Naive thymus-derived CD8-positive, alpha-beta T cell (primary cell): ENCODE measurements around the gene STAG1. TPM values are rescaled to one million over a fixed set of nuclear protein-coding genes. Genes with fewer than 3 reads are reported as not detected.
A peak's percentile ranks its signal among the peaks of the same experiment; 100 is the strongest.
"Not testable (repeated sequence)": the region's sequence is repeated elsewhere in the genome, so short reads cannot be mapped to it uniquely, and the experiment has no call there.

Source experiments
- ATAC-seq, 2 donors: fragments of 150-1000 bp; cut with Tn5 transposase in 1 of 2; sonication (Bioruptor Pico), chemical (Tn5 transposase) in 1 of 2; 1 replicate in 1 of 2; 2 replicates in 1 of 2; pipeline ENCODE4 v1.10.0; 2021; ENCODE audit warnings: mild to moderate bottlenecking in 2 of 2, moderate library complexity in 2 of 2
- POLR2A ChIA-PET: fragments of 350-600 bp; sonication (Branson Sonifier 250); formaldehyde crosslinking; loops from one replicate; lab custom pipeline; 2021; ENCODE audit warnings: antibody characterized with exemption; lab: Charles Lee
- DNase-seq, 10 donors: peaks; one replicate each; pipeline versions ENCODE4 v3.0.0 to v3.0.0-alpha.2; 2020 to 2022
- H3K27ac Mint-ChIP-seq, 10 donors: one replicate each; pipeline ENCODE4 v1.8.0; 2020 to 2022; ENCODE audit warnings: mild to moderate bottlenecking in 10 of 10, mixed read lengths in 10 of 10, moderate library complexity in 4 of 10, inconsistent platforms in 1 of 10
- H3K27me3 Mint-ChIP-seq, 5 donors: one replicate each; pipeline ENCODE4 v1.8.0; 2021 to 2022; ENCODE audit warnings: mixed read lengths in 5 of 5
- H3K36me3 Mint-ChIP-seq, 3 donors: one replicate each; pipeline ENCODE4 v1.8.0; 2020 to 2022; ENCODE audit warnings: mixed read lengths in 3 of 3, mild to moderate bottlenecking in 2 of 3, inconsistent platforms in 1 of 3
- H3K4me1 Mint-ChIP-seq, 4 donors: one replicate each; pipeline ENCODE4 v1.8.0; 2021 to 2022; ENCODE audit warnings: mixed read lengths in 4 of 4
- H3K4me3 Mint-ChIP-seq, 10 donors: one replicate each; pipeline ENCODE4 v1.8.0; 2020 to 2022; ENCODE audit warnings: mild to moderate bottlenecking in 10 of 10, mixed read lengths in 10 of 10, moderate library complexity in 6 of 10, inconsistent platforms in 1 of 10
- H3K9me3 Mint-ChIP-seq, 9 donors: one replicate each; pipeline ENCODE4 v1.8.0; 2020 to 2022; ENCODE audit warnings: mixed read lengths in 9 of 9, mild to moderate bottlenecking in 3 of 9, inconsistent platforms in 1 of 9, moderate library complexity in 1 of 9
- polyA plus RNA-seq, 3 donors: library from polyadenylated mRNA; unstranded; fragments of 300-500 nt; fragmentation: Illumina TruSeq; gene quantifications; one replicate each; pipeline ENCODE4 v1.2.3, GENCODE V29; 2021
- total RNA-seq, 8 experiments: library from RNA in 2 of 8; stranded (reverse) in 2 of 8; gene quantifications; one replicate each; pipeline ENCODE4 v1.2.3 and lab custom pipeline; 2021 to 2026

Gene STAG1
- total and polyA plus RNA-seq, 5 experiments from 2014 or later, result 15.1 to 51.2 (median 17.5) TPM

DNA sequence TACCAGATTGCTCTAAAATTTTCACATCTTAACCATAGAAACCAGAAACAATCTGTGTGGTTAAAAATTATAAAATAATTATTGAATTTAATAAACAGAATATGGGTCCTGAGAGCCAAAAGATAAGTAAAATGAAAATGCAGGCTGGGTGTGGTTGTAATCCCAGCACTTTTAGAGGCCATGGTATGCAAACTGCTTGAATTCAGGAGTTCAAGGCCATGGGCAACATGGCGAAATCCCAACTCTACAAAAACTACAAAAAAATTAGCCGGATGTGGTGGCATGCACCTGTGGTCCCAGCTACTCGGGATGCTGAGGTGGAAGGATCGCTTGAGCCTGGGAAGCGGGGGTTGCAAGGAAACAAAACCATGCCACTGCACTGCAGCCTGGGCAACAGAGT is 236.1 kb downstream of the STAG1 start:
- no peaks in the 10 kb centered on the region for H3K9me3 Mint-ChIP-seq
- H3K27me3 Mint-ChIP-seq, result no peaks in the 10 kb centered on the region
- no peak overlapping the region for H3K4me3 Mint-ChIP-seq
- peaks cover 0 to 4% (median 0%) of the 10 kb centered on the region in 4 donors for H3K4me1 Mint-ChIP-seq
- ATAC-seq (no peak), DNase-seq (no peak)
- POLR2A ChIA-PET, result no interaction called here
- H3K27ac Mint-ChIP-seq, result no peak overlapping the region
- H3K36me3 Mint-ChIP-seq, result peaks cover 0 to 46% (median 30%) of the 10 kb centered on the region in 3 donors

- H3K9me3 Mint-ChIP-seq, H3K27me3 Mint-ChIP-seq, DNase-seq, ATAC-seq, H3K27ac Mint-ChIP-seq, POLR2A ChIA-PET, H3K4me1 Mint-ChIP-seq, H3K4me3 Mint-ChIP-seq: not testable (repeated sequence)
- peaks cover 0 to 46% (median 31%) of the 10 kb centered on the region in 3 donors for H3K36me3 Mint-ChIP-seq
These were observed 237.6 kb downstream of the STAG1 start for GRCh38 chr3:136514533-136514932.

GRCh38 chr3:136513367-136513766 is 238.8 kb downstream of the STAG1 start:
- no peak for ATAC-seq
- DNase-seq, result no peak
- Mint-ChIP-seq H3K36me3 (peaks cover 0 to 48% (median 31%) of the 10 kb centered on the region in 3 donors), H3K27ac (no peak overlapping the region), H3K4me3 (no peak overlapping the region), H3K9me3 (no peaks in the 10 kb centered on the region), H3K4me1 (peaks cover 0 to 9% (median 0%) of the 10 kb centered on the region in 4 donors), H3K27me3 (no peaks in the 10 kb centered on the region)
- POLR2A ChIA-PET, result no interaction called here

GRCh38 chr3:136512381-136512780 is 239.8 kb downstream of the STAG1 start:
- POLR2A ChIA-PET, result no interaction called here
- H3K27ac Mint-ChIP-seq, result peak overlapping the region in 3 of 10 donors; percentile 13 to 61 (median 54)
- peaks cover 0 to 11% (median 0%) of the 10 kb centered on the region in 4 donors for H3K4me1 Mint-ChIP-seq
- peaks cover 0 to 50% (median 28%) of the 10 kb centered on the region in 3 donors for H3K36me3 Mint-ChIP-seq
- no peak for DNase-seq
- H3K9me3 Mint-ChIP-seq, result no peaks in the 10 kb centered on the region
- no peak overlapping the region for H3K4me3 Mint-ChIP-seq
- ATAC-seq, result no peak
- H3K27me3 Mint-ChIP-seq, result no peaks in the 10 kb centered on the region

DNA sequence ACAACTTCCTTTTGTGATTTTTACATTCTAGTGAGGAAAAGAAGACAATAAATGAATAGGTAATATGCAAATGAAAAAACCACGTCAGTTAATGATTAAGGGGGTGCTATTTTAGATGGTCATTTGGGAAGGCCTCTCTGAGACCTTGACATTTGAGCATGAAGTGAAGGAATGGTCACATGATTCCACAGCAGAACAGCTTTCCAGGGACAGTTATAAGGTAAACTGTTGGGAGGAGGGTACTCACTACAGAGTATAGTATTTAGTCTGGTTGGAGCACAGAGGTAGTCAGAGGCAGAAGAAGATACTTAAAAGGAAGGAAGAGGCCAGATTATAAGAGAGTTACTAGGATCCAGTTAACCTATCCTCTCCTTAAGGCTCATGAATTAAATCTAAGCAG is 246.5 kb downstream of the STAG1 start:
- H3K9me3 Mint-ChIP-seq, result no peaks in the 10 kb centered on the region
- peaks cover 0 to 19% (median 12%) of the 10 kb centered on the region in 4 donors for H3K4me1 Mint-ChIP-seq
- H3K27me3 Mint-ChIP-seq, result no peaks in the 10 kb centered on the region
- POLR2A ChIA-PET, result no interaction called here
- DNase-seq (no peak), ATAC-seq (no peak)
- H3K27ac Mint-ChIP-seq, result peak overlapping the region in 3 of 10 donors; percentile 4 to 75 (median 57)
- no peak overlapping the region for H3K4me3 Mint-ChIP-seq
- peaks cover 0 to 53% (median 0%) of the 10 kb centered on the region in 3 donors for H3K36me3 Mint-ChIP-seq

- no peaks in the 10 kb centered on the region for H3K9me3 Mint-ChIP-seq
- H3K27me3 Mint-ChIP-seq, result no peaks in the 10 kb centered on the region
- ATAC-seq, result no peak
- DNase-seq, result no peak
- POLR2A ChIA-PET, result interaction anchor here (0.7 kb wide), 1 partner anchor 9 kb away, joined by 3 read pairs; no protein-coding TSS in a partner anchor
- H3K36me3 Mint-ChIP-seq, result peaks cover 0 to 60% (median 7%) of the 10 kb centered on the region in 3 donors
- peak overlapping the region in 5 of 10 donors; percentile 6 to 60 (median 31) for H3K27ac Mint-ChIP-seq
- peaks cover 0 to 14% (median 12%) of the 10 kb centered on the region in 4 donors for H3K4me1 Mint-ChIP-seq
- no peak overlapping the region for H3K4me3 Mint-ChIP-seq
These were observed 249.1 kb downstream of the STAG1 start for GRCh38 chr3:136503056-136503455.

DNA sequence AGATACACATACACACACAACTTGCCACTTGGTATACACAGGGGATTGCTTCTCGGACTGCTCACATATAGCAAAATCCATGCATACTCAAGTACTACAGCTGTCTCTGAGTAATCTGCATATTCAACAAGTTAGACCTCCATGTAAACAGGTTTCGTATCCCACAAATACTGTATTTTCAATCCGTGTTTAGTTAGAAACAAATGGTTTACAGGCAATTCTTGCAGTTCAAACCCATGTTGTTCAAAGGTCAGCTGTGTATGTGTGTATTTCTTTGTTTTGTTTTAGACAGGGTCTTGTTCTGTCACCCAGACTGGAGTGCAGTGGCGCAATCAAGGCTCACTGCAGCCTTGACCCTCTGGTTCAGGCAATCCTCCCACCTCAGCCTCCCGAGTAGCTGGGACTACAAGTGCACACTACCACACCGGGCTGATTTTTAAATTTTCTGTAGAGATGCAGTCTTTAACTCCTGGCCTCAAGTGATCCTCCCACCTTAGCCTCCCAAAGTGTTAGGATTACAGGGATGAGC is 253.2 kb downstream of the STAG1 start:
- Mint-ChIP-seq H3K4me3 (no peak overlapping the region), H3K4me1 (peaks cover 0 to 6% (median 5%) of the 10 kb centered on the region in 4 donors), H3K36me3 (peaks cover 15 to 73% (median 30%) of the 10 kb centered on the region in 3 donors), H3K9me3 (peaks cover 0 to 7% (median 1%) of the 10 kb centered on the region in 9 donors), H3K27me3 (no peaks in the 10 kb centered on the region), H3K27ac (peak overlapping the region in 4 of 10 donors; percentile 2 to 47 (median 22))
- ATAC-seq (no peak), DNase-seq (no peak)
- POLR2A ChIA-PET, result no interaction called here

DNA sequence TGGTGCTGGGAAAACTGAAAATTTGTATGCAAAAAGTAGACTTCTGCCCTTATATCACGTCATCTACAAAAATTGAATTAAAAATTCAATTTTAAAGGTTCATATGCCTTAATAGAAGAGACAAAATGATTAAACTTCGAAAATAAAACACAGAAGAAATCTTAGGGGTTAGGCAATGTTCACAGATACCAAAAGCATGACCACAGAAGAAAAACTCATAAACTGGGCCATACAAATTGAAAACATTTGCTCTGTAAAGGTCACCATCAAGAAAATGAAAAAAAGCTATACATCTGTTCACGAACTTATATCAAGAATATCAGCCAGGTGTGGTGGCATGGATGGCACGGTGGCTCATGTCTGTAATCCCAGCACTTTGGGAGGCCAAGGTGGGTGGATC is 257.0 kb downstream of the STAG1 start:
- H3K4me1 Mint-ChIP-seq, result peaks cover 0 to 1% (median 0%) of the 10 kb centered on the region in 4 donors
- H3K36me3 Mint-ChIP-seq, result peaks cover 36 to 80% (median 58%) of the 10 kb centered on the region in 3 donors
- no peak overlapping the region for H3K4me3 Mint-ChIP-seq
- POLR2A ChIA-PET, result no interaction called here
- ATAC-seq (no peak), DNase-seq (no peak)
- H3K9me3 Mint-ChIP-seq, result peaks cover 0 to 7% (median 1%) of the 10 kb centered on the region in 9 donors
- no peaks in the 10 kb centered on the region for H3K27me3 Mint-ChIP-seq
- no peak overlapping the region for H3K27ac Mint-ChIP-seq

GRCh38 chr3:136490646-136491405 is 261.4 kb downstream of the STAG1 start:
- peaks cover 37 to 72% (median 65%) of the 10 kb centered on the region in 3 donors for H3K36me3 Mint-ChIP-seq
- no peak for ATAC-seq
- H3K27ac Mint-ChIP-seq, result peak overlapping the region in 1 of 10 donors; percentile 33

DNA sequence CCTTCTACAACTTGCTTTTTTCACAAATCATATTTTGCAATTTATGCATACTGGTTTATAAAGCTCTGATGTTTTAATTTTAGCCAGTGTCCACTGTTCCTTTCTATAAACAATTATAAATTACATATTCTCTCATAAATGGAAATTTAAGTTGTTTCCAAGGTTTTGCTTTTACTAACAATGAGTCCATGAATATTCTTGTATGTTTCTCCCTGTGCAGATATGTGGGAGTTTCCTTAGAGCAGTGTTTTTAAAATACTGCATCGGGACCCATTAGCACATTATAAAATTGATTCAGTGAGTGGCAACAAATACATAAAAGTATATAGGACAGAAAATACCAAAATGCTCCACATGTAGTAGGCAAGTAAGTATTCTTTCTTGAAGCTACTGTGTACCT is 266.4 kb downstream of the STAG1 start:
- H3K4me1 Mint-ChIP-seq, result no peaks in the 10 kb centered on the region
- H3K36me3 Mint-ChIP-seq, result peaks cover 16 to 36% (median 35%) of the 10 kb centered on the region in 3 donors
- no peak overlapping the region for H3K27ac Mint-ChIP-seq
- DNase-seq (no peak), ATAC-seq (no peak)
- peaks cover 0 to 12% (median 0%) of the 10 kb centered on the region in 9 donors for H3K9me3 Mint-ChIP-seq
- POLR2A ChIA-PET, result no interaction called here
- H3K27me3 Mint-ChIP-seq, result no peaks in the 10 kb centered on the region
- H3K4me3 Mint-ChIP-seq, result no peak overlapping the region

More at GRCh38 chr3:136490646-136491405, 261.4 kb downstream of the STAG1 start:
- DNase-seq, result no peak
- POLR2A ChIA-PET, result no interaction called here
- no peak overlapping the region for H3K4me3 Mint-ChIP-seq
- H3K27me3 Mint-ChIP-seq, result no peaks in the 10 kb centered on the region
- peaks cover 0 to 1% (median 0%) of the 10 kb centered on the region in 4 donors for H3K4me1 Mint-ChIP-seq
- H3K9me3 Mint-ChIP-seq, result peaks cover 0 to 9% (median 0%) of the 10 kb centered on the region in 9 donors

GRCh38 chr3:136476280-136476679 is 275.9 kb downstream of the STAG1 start:
- Mint-ChIP-seq H3K4me1 (peaks cover 0 to 4% (median 0%) of the 10 kb centered on the region in 4 donors), H3K27me3 (no peaks in the 10 kb centered on the region), H3K9me3 (peaks cover 0 to 4% (median 0%) of the 10 kb centered on the region in 9 donors), H3K27ac (peak overlapping the region in 3 of 10 donors; percentile 32 to 73 (median 70)), H3K4me3 (no peak overlapping the region), H3K36me3 (peaks cover 18 to 60% (median 49%) of the 10 kb centered on the region in 3 donors)
- no peak for DNase-seq
- ATAC-seq, result no peak
- POLR2A ChIA-PET, result interaction anchor here (0.5 kb wide), 1 partner anchor 38 kb away, joined by 4 read pairs; no protein-coding TSS in a partner anchor

DNA sequence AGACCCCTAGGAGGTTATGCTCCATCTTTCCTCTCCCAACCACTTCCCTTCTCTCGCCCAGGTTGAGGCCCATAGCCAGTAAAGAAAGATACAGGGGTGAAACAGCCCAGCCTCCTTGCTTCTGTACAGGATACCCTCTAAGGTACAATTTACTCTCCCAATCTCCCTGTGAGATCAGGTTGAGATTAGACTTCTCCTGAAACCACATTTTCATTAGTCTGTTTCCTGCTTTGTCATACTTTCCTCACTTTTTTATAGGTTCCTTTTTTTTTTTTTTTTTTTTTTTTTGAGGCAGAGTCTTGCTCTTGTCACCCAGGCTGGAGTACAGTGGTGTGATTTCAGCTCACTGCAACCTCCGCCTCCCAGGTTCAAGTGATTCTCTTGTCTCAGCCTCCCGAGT is 277.3 kb downstream of the STAG1 start:
- H3K4me3 Mint-ChIP-seq, H3K4me1 Mint-ChIP-seq, ATAC-seq, H3K27me3 Mint-ChIP-seq, H3K9me3 Mint-ChIP-seq, POLR2A ChIA-PET, DNase-seq: not testable (repeated sequence)
- H3K36me3 Mint-ChIP-seq, result peaks cover 21 to 74% (median 62%) of the 10 kb centered on the region in 3 donors
- peak overlapping the region in 2 of 10 donors; percentile 11 to 16 for H3K27ac Mint-ChIP-seq
